Mammary epithelial cell (primary cell): ENCODE results near the gene EFHD1.

Source experiments
- EZH2 ChIP-seq: IDR thresholded peaks from 2 replicates; pipeline ENCODE4 v1.6.1; 2012; ENCODE audit warnings: low read length, inconsistent platforms, borderline replicate concordance
- TF ChIP-seq, protein P1 (sequence below), 2 donors: IDR thresholded peaks in 1 of 2; conservative IDR thresholded peaks in 1 of 2; 2 replicates each; pipeline ENCODE4 v1.5.1; 2011 to 2012; ENCODE audit warnings: inconsistent platforms in 2 of 2, low read length in 2 of 2, mild to moderate bottlenecking in 2 of 2, control low read depth in 1 of 2, low read depth in 1 of 2; ENCODE audit not compliant: insufficient read depth in 1 of 2; ENCODE audit errors: extremely low read depth in 1 of 2

DNA sequence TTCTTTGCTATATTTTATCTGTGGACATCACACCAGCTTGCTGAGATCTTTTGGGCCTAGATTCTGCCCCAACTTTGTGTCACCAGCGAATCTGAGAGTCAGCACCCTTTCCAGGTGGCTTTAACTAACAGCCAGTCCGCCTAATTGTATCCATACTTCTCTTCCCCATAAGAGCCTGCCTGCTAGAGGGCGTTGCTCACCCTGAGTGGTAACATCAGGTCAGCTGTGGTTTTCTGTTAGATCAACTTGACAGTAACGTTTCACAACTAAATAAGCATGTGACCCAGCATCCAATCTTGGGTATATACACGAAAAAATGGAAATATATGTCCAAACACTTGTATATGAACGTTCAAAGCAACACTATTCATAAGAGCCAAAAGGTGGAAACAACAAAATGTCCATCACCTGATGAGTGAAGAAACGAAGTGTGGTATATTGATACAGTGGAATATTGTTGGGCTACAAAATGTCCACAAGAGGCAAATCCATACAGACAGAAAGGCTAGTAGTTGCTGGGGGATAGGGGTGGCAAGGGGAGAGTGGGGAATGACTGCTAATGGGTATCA, 24.9 kb downstream of the EFHD1 start:
- TF ChIP-seq, protein P1, sequence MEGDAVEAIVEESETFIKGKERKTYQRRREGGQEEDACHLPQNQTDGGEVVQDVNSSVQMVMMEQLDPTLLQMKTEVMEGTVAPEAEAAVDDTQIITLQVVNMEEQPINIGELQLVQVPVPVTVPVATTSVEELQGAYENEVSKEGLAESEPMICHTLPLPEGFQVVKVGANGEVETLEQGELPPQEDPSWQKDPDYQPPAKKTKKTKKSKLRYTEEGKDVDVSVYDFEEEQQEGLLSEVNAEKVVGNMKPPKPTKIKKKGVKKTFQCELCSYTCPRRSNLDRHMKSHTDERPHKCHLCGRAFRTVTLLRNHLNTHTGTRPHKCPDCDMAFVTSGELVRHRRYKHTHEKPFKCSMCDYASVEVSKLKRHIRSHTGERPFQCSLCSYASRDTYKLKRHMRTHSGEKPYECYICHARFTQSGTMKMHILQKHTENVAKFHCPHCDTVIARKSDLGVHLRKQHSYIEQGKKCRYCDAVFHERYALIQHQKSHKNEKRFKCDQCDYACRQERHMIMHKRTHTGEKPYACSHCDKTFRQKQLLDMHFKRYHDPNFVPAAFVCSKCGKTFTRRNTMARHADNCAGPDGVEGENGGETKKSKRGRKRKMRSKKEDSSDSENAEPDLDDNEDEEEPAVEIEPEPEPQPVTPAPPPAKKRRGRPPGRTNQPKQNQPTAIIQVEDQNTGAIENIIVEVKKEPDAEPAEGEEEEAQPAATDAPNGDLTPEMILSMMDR (conservative IDR thresholded peaks at IDR 0.05 in 1 of 2, IDR thresholded peaks at IDR 0.05 in 1 of 2; ENCODE audit: extremely low read depth in 1 of 2, insufficient read depth in 1 of 2, low read depth in 1 of 2, low read length in 2 of 2) = peak in 1 of 2 donors; percentile 18
- TF ChIP-seq EZH2 = no peak
